KOPT-K1 (cell line): Measurements from ENCODE around the gene UQCC5.

Source experiments
- H3K27ac ChIP-seq: fragments of 200-600 bp; sonication (generic); 2 replicates; pipeline ENCODE4 v1.5.1; 2016; ENCODE audit warnings: antibody characterized with exemption, mild to moderate bottlenecking, low read depth, low read length; ENCODE audit not compliant: poor library complexity, severe bottlenecking
- H3K36me3 ChIP-seq: fragments of 200-600 bp; sonication (generic); 2 replicates; pipeline ENCODE4 v1.5.1; 2017; ENCODE audit warnings: antibody characterized with exemption, mild to moderate bottlenecking, low read length, moderate library complexity; ENCODE audit not compliant: insufficient read depth
- H3K9me3 ChIP-seq: fragments of 200-600 bp; sonication (generic); 2 replicates; pipeline ENCODE4 v1.5.1; 2017; ENCODE audit warnings: antibody characterized with exemption, low read length, mild to moderate bottlenecking; ENCODE audit not compliant: insufficient read depth, poor library complexity, severe bottlenecking

UQCC5 gene

GRCh38 chr3:52536369-52537164 lies at the start of gene UQCC5:
TSS of gene UQCC5 (plus strand) at chr3:52536605. CDS start at chr3:52536756, 151 bp downstream.
- no peaks in the 10 kb centered on the region for H3K9me3 ChIP-seq
- H3K36me3 ChIP-seq = peaks cover 27% of the 10 kb centered on the region
- H3K27ac ChIP-seq = peak within 1 kb of the TSS; percentile 78

GRCh38 chr3:52487050-52487787 lies 49.2 kb upstream of the UQCC5 start:
- Histone ChIP-seq H3K36me3 (peaks cover 96% of the 10 kb centered on the region), H3K27ac (no peak overlapping the region), H3K9me3 (no peaks in the 10 kb centered on the region)

GRCh38 chr3:52487788-52488691 lies 48.4 kb upstream of the UQCC5 start:
- no peaks in the 10 kb centered on the region for H3K9me3 ChIP-seq
- peaks cover 96% of the 10 kb centered on the region for H3K36me3 ChIP-seq
- no peak overlapping the region for H3K27ac ChIP-seq

GRCh38 chr3:52488746-52489145 lies 47.7 kb upstream of the UQCC5 start:
- H3K36me3 ChIP-seq = peaks cover 96% of the 10 kb centered on the region
- H3K27ac ChIP-seq = no peak overlapping the region
- H3K9me3 ChIP-seq = no peaks in the 10 kb centered on the region

GRCh38 chr3:52489453-52489852 lies 47.0 kb upstream of the UQCC5 start:
- Histone ChIP-seq H3K9me3 (no peaks in the 10 kb centered on the region), H3K27ac (no peak overlapping the region), H3K36me3 (peaks cover 91% of the 10 kb centered on the region)

GRCh38 chr3:52490035-52490938 lies 46.1 kb upstream of the UQCC5 start:
- no peak overlapping the region for H3K27ac ChIP-seq
- H3K36me3 ChIP-seq = peaks cover 83% of the 10 kb centered on the region
- no peaks in the 10 kb centered on the region for H3K9me3 ChIP-seq

GRCh38 chr3:52490939-52491526 lies 45.4 kb upstream of the UQCC5 start:
- no peak overlapping the region for H3K27ac ChIP-seq
- H3K36me3 ChIP-seq = peaks cover 76% of the 10 kb centered on the region
- H3K9me3 ChIP-seq = no peaks in the 10 kb centered on the region

- Histone ChIP-seq H3K9me3 (no peaks in the 10 kb centered on the region), H3K36me3 (peaks cover 65% of the 10 kb centered on the region), H3K27ac (no peak overlapping the region)
Observed at GRCh38 chr3:52492059-52492458, 44.3 kb upstream of the UQCC5 start.

GRCh38 chr3:52493232-52494017 lies 43.0 kb upstream of the UQCC5 start:
- Histone ChIP-seq H3K36me3 (peaks cover 52% of the 10 kb centered on the region), H3K27ac (no peak overlapping the region), H3K9me3 (no peaks in the 10 kb centered on the region)

- Histone ChIP-seq H3K36me3 (peaks cover 43% of the 10 kb centered on the region), H3K27ac (no peak overlapping the region), H3K9me3 (no peaks in the 10 kb centered on the region)
Observed at GRCh38 chr3:52494445-52494844, 42.0 kb upstream of the UQCC5 start.

GRCh38 chr3:52494886-52495495 lies 41.4 kb upstream of the UQCC5 start, which contains the start of gene STAB1:
TSS of gene STAB1 (plus strand) at chr3:52495338. CDS start at chr3:52495414, 76 bp downstream.
- H3K36me3 ChIP-seq = peaks cover 37% of the 10 kb centered on the region
- H3K27ac ChIP-seq = no peak within 1 kb of the TSS
- H3K9me3 ChIP-seq = no peaks in the 10 kb centered on the region

- Histone ChIP-seq H3K27ac (no peak overlapping the region), H3K36me3 (peaks cover 27% of the 10 kb centered on the region)
Observed at GRCh38 chr3:52495777-52496602, 40.4 kb upstream of the UQCC5 start.

More at GRCh38 chr3:52495777-52496602, 40.4 kb upstream of the UQCC5 start:
- H3K9me3 ChIP-seq = no peaks in the 10 kb centered on the region
